Panc1 (cell line): ENCODE results near the gene ARF1. TPM values are rescaled to one million over a fixed set of nuclear protein-coding genes. Genes with fewer than 3 reads are reported as not detected.

Experiments
- ATAC-seq: fragments of 200-7000 bp; cut with Tn5 transposase; 2 replicates; pipeline ENCODE4 v1.9.1; 2020; ENCODE audit warnings: mild to moderate bottlenecking, moderate library complexity
- BruUV-seq: library from RNA; stranded (reverse); fragments of 400-500 nt; replicated peaks from 2 replicates; lab custom pipeline; 2021; lab: Mats Ljungman, UMichigan
- CTCF ChIA-PET: fragments of 300-600 bp; sonication (Branson Sonifier 250); formaldehyde crosslinking; loops from one replicate; lab custom pipeline; 2022; ENCODE audit warnings: antibody characterized with exemption; lab: Charles Lee
- POLR2A ChIA-PET: fragments of 300-600 bp; sonication (Branson Sonifier 250); formaldehyde crosslinking; loops from one replicate; lab custom pipeline; 2022; ENCODE audit warnings: antibody characterized with exemption; lab: Charles Lee
- DNase-seq: peaks from one replicate; pipeline ENCODE4 v3.0.0-alpha.2; 2010; ENCODE audit warnings: low read depth, low spot score
- H3K27ac ChIP-seq: 2 replicates; pipeline ENCODE4 v1.5.1; 2011; ENCODE audit warnings: mild to moderate bottlenecking, low read length, inconsistent platforms
- H3K27me3 ChIP-seq: fragments of 200-500 bp; sonication (Bioruptor generic); 2 replicates; pipeline ENCODE4 v1.6.0; 2014; ENCODE audit warnings: low read length, inconsistent platforms; ENCODE audit not compliant: control insufficient read depth, insufficient read depth
- H3K36me3 ChIP-seq: fragments of 200-500 bp; sonication (Bioruptor generic); 2 replicates; pipeline ENCODE4 v1.5.1; 2014; ENCODE audit warnings: inconsistent platforms, mild to moderate bottlenecking, low read length, moderate library complexity; ENCODE audit not compliant: control insufficient read depth, insufficient read depth
- H3K4me1 ChIP-seq: 2 replicates; pipeline ENCODE4 v1.5.1; 2011; ENCODE audit warnings: inconsistent platforms, mild to moderate bottlenecking, low read length, moderate library complexity; ENCODE audit not compliant: control insufficient read depth, insufficient read depth
- H3K4me3 ChIP-seq, 2 experiments: 2 replicates each; pipeline ENCODE4 v1.5.1; 2011 to 2012; ENCODE audit warnings: low read depth in 2 of 2, low read length in 2 of 2, mild to moderate bottlenecking in 2 of 2, inconsistent platforms in 1 of 2, moderate library complexity in 1 of 2
- H3K9me3 ChIP-seq: fragments of 200-500 bp; sonication (Bioruptor generic); 2 replicates; pipeline ENCODE4 v1.5.1; 2014; ENCODE audit warnings: low read depth, mild to moderate bottlenecking, inconsistent platforms, low read length, moderate library complexity; ENCODE audit not compliant: control insufficient read depth, insufficient read depth
- POLR2AphosphoS5 ChIP-seq: IDR thresholded peaks from 2 replicates; pipeline ENCODE4 v1.6.1; 2012; ENCODE audit warnings: mild to moderate bottlenecking, low read depth, low read length, moderate library complexity
- SIN3A ChIP-seq: IDR thresholded peaks from 2 replicates; pipeline ENCODE4 v1.6.1; 2012; ENCODE audit warnings: low read depth, mild to moderate bottlenecking, low read length, moderate library complexity, borderline replicate concordance; ENCODE audit not compliant: insufficient read depth
- TCF7L2 ChIP-seq: IDR thresholded peaks from 2 replicates; pipeline ENCODE4 v1.6.1; 2011; ENCODE audit warnings: mild to moderate bottlenecking, low read depth, low read length, inconsistent platforms
- in situ Hi-C: cut with HindIII; loops from 2 replicates; pipeline ENCODE4 v1.10.0; 2016; ENCODE audit warnings: low sequenced_read_pairs, low pct_unique_long_range_greater_than_20kb
- intact Hi-C: fragments of 100-400 bp; cut with micrococcal nuclease; formaldehyde crosslinking; loops from one replicate; pipeline ENCODE4 v1.10.0; 2022; ENCODE audit not compliant: unreplicated experiment
- total RNA-seq: library from RNA; stranded (reverse); gene quantifications from one replicate; pipeline ENCODE4 v1.2.1, GENCODE V29; 2021; ENCODE audit not compliant: unreplicated experiment
- TF ChIP-seq, protein P1 (sequence below), 2 experiments: IDR thresholded peaks; 2 replicates each; pipeline ENCODE4 v1.6.1; 2011 to 2012; ENCODE audit warnings: low read depth in 2 of 2, control low read depth in 1 of 2, low read length in 1 of 2, mild to moderate bottlenecking in 1 of 2, moderate library complexity in 1 of 2; ENCODE audit not compliant: insufficient read depth in 1 of 2

Gene ARF1
- total RNA-seq, 1 experiment from 2014 or later = 321 TPM

GRCh38 chr1:228105270-228105995 lies 22.9 kb downstream of the ARF1 start:
- intact Hi-C loops (no loop called here), in situ Hi-C loops (no loop called here)
- Histone ChIP-seq H3K4me3 (no peak overlapping the region), H3K4me1 (peaks cover 28% of the 10 kb centered on the region), H3K9me3 (no peaks in the 10 kb centered on the region), H3K36me3 (peaks cover 5% of the 10 kb centered on the region; the same call in 1 of the 2 replicates), H3K27ac (no peak overlapping the region), H3K27me3 (no peaks in the 10 kb centered on the region)
- DNase-seq = no peak
- POLR2A ChIA-PET = no interaction called here
- no TSS peak for BruUV-seq
- no peak for ATAC-seq
- TF ChIP-seq TCF7L2 (no peak), SIN3A (no peak)
- TF ChIP-seq, protein P1, sequence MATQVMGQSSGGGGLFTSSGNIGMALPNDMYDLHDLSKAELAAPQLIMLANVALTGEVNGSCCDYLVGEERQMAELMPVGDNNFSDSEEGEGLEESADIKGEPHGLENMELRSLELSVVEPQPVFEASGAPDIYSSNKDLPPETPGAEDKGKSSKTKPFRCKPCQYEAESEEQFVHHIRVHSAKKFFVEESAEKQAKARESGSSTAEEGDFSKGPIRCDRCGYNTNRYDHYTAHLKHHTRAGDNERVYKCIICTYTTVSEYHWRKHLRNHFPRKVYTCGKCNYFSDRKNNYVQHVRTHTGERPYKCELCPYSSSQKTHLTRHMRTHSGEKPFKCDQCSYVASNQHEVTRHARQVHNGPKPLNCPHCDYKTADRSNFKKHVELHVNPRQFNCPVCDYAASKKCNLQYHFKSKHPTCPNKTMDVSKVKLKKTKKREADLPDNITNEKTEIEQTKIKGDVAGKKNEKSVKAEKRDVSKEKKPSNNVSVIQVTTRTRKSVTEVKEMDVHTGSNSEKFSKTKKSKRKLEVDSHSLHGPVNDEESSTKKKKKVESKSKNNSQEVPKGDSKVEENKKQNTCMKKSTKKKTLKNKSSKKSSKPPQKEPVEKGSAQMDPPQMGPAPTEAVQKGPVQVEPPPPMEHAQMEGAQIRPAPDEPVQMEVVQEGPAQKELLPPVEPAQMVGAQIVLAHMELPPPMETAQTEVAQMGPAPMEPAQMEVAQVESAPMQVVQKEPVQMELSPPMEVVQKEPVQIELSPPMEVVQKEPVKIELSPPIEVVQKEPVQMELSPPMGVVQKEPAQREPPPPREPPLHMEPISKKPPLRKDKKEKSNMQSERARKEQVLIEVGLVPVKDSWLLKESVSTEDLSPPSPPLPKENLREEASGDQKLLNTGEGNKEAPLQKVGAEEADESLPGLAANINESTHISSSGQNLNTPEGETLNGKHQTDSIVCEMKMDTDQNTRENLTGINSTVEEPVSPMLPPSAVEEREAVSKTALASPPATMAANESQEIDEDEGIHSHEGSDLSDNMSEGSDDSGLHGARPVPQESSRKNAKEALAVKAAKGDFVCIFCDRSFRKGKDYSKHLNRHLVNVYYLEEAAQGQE (IDR thresholded peaks at IDR 0.05; ENCODE audit: insufficient read depth in 1 of 2, low read depth in 2 of 2, low read length in 1 of 2) = no peak
- CTCF ChIA-PET = interaction anchor here (0.9 kb wide), 1 partner anchor 60 kb away, joined by 3 read pairs; the partner anchor contains the start of gene IBA57

DNA sequence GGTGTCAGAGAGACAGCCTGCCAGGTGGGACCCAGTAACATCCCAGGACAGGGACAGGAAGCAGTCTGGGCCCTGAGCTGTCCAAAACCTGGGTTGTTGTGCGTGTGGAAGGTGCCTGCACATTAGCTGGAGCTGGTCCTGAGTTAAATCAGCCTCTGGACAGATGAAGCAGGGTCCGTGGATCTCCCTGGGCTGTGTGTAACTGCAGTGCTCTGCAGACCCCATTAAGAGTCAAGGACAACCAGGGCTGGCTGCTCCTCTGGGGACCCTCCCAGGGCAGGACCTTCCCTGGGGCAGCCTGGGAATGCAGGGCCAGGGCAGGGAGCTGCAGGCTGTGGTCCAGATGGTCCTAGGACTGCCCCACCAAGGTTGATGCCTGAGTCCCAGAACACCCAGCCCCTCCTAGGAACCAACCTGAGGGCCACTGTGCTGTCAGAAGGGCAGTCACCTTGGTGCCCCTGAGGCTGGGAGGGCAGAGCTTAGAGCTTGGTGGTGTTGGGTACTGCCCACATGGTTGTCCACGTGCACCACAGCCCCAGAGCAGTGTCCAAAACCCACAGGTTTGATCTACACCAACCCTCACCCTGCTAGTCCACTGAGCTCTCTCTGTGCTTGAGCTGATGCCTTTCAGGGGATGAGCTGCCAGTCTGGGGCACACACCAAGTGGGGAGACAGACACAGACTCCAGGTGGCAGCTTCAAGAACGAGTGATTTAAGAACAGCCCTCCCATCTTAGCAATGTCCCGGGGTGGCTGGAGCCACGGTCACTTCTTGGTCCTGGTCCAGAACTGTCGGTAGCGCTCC lies 23.7 kb downstream of the ARF1 start:
- Histone ChIP-seq H3K4me1 (peaks cover 21% of the 10 kb centered on the region), H3K4me3 (no peak overlapping the region), H3K27ac (no peak overlapping the region), H3K36me3 (peaks cover 5% of the 10 kb centered on the region; the same call in 1 of the 2 replicates), H3K9me3 (no peaks in the 10 kb centered on the region), H3K27me3 (no peaks in the 10 kb centered on the region)
- DNase-seq (no peak), ATAC-seq (no peak)
- ChIA-PET CTCF (interaction anchor here (0.5 to 0.9 kb wide), 2 partner anchors 32 to 59 kb away, joined by 3 to 8 read pairs; partner anchors contain the start of gene IBA57), POLR2A (interaction anchor here (0.6 kb wide), 1 partner anchor 60 kb away, joined by 3 read pairs; no protein-coding TSS in a partner anchor)
- in situ Hi-C loops = no loop called here
- TF ChIP-seq TCF7L2 (no peak), POLR2AphosphoS5 (no peak)
- TF ChIP-seq, protein P1 (IDR thresholded peaks at IDR 0.05; ENCODE audit: insufficient read depth in 1 of 2, low read depth in 2 of 2, low read length in 1 of 2) = no peak
- intact Hi-C loops = no loop called here
- no TSS peak for BruUV-seq
